C4-2B (cell line): ENCODE data around the gene ALDH1L2.

Experiments used
- CTCF ChIP-seq: fragments of 450-650 bp; conservative IDR thresholded peaks from 2 replicates; pipeline ENCODE4 v1.5.1; 2017; ENCODE audit warnings: mild to moderate bottlenecking
- ZFX ChIP-seq: fragments of 450-650 bp; IDR thresholded peaks from 2 replicates; pipeline ENCODE4 v1.6.1; 2017

GRCh38 chr12:105018012-105018411 is 66.2 kb downstream of the ALDH1L2 start:
- TF ChIP-seq CTCF (no peak), ZFX (no peak)
